ENCODE measurements around the gene PAQR7.

PAQR7 gene

GRCh38 chr1:25918615-25919014 lies 43.1 kb upstream of the PAQR7 start:
- Histone ChIP-seq H3K36me3 (ENCODE audit: insufficient read depth) (no peaks in the 10 kb centered on the region), H3K79me2 (ENCODE audit: insufficient read depth, low read depth) (no peaks in the 10 kb centered on the region)

GRCh38 chr1:25917996-25918395 lies 42.5 kb upstream of the PAQR7 start:
- Histone ChIP-seq H3K9ac (no peak overlapping the region), H3K4me3 (IDR thresholded peaks at IDR 0.05; ENCODE audit: insufficient read depth, low read depth, low read length) (no peak overlapping the region), H3K4me2 (no peak overlapping the region), H4K20me1 (ENCODE audit: insufficient read depth) (no peaks in the 10 kb centered on the region), H3K79me2 (ENCODE audit: insufficient read depth, low read depth) (no peaks in the 10 kb centered on the region), H3K27me3 (ENCODE audit: insufficient read depth, low read depth) (no peaks in the 10 kb centered on the region), H3K4me1 (ENCODE audit: low read depth, poor library complexity, severe bottlenecking) (no peaks in the 10 kb centered on the region), H3K36me3 (ENCODE audit: insufficient read depth) (no peaks in the 10 kb centered on the region), H2AFZ (ENCODE audit: low read depth) (no peak overlapping the region), H3K27ac (no peak overlapping the region)
- no peak for TF ChIP-seq CTCF (conservative IDR thresholded peaks at IDR 0.05; ENCODE audit: low read depth, low read length)

More at GRCh38 chr1:25918615-25919014, 43.1 kb upstream of the PAQR7 start:
- H2AFZ ChIP-seq (ENCODE audit: low read depth), result no peak overlapping the region
- no peak overlapping the region for H3K27ac ChIP-seq
- no peak for TF ChIP-seq CTCF (conservative IDR thresholded peaks at IDR 0.05; ENCODE audit: low read depth, low read length)
- no peaks in the 10 kb centered on the region for H3K4me1 ChIP-seq (ENCODE audit: low read depth, poor library complexity, severe bottlenecking)
- no peak overlapping the region for H3K9ac ChIP-seq
- H3K27me3 ChIP-seq (ENCODE audit: insufficient read depth, low read depth), result no peaks in the 10 kb centered on the region
- H3K4me3 ChIP-seq (IDR thresholded peaks at IDR 0.05; ENCODE audit: insufficient read depth, low read depth, low read length), result no peak overlapping the region
- H4K20me1 ChIP-seq (ENCODE audit: insufficient read depth), result no peaks in the 10 kb centered on the region
- H3K4me2 ChIP-seq, result no peak overlapping the region

GRCh38 chr1:25916460-25916859 lies 41.0 kb upstream of the PAQR7 start:
- H3K4me2 ChIP-seq, result no peak overlapping the region
- TF ChIP-seq CTCF (conservative IDR thresholded peaks at IDR 0.05; ENCODE audit: low read depth, low read length), result no peak
- no peaks in the 10 kb centered on the region for H3K36me3 ChIP-seq (ENCODE audit: insufficient read depth)
- H3K9ac ChIP-seq, result no peak overlapping the region
- no peak overlapping the region for H3K4me3 ChIP-seq (IDR thresholded peaks at IDR 0.05; ENCODE audit: insufficient read depth, low read depth, low read length)
- no peaks in the 10 kb centered on the region for H4K20me1 ChIP-seq (ENCODE audit: insufficient read depth)
- H3K27me3 ChIP-seq (ENCODE audit: insufficient read depth, low read depth), result no peaks in the 10 kb centered on the region
- H2AFZ ChIP-seq (ENCODE audit: low read depth), result no peak overlapping the region
- H3K27ac ChIP-seq, result no peak overlapping the region
- no peaks in the 10 kb centered on the region for H3K4me1 ChIP-seq (ENCODE audit: low read depth, poor library complexity, severe bottlenecking)
- no peaks in the 10 kb centered on the region for H3K79me2 ChIP-seq (ENCODE audit: insufficient read depth, low read depth)

- H3K4me3 ChIP-seq (IDR thresholded peaks at IDR 0.05; ENCODE audit: insufficient read depth, low read depth, low read length), result no peak overlapping the region
- H2AFZ ChIP-seq (ENCODE audit: low read depth), result no peak overlapping the region
- H3K4me1 ChIP-seq (ENCODE audit: low read depth, poor library complexity, severe bottlenecking), result no peaks in the 10 kb centered on the region
- H3K27me3 ChIP-seq (ENCODE audit: insufficient read depth, low read depth), result no peaks in the 10 kb centered on the region
- H3K4me2 ChIP-seq, result no peak overlapping the region
- no peaks in the 10 kb centered on the region for H3K36me3 ChIP-seq (ENCODE audit: insufficient read depth)
- no peak overlapping the region for H3K9ac ChIP-seq
- H3K27ac ChIP-seq, result no peak overlapping the region
- no peaks in the 10 kb centered on the region for H3K79me2 ChIP-seq (ENCODE audit: insufficient read depth, low read depth)
- no peak for TF ChIP-seq CTCF (conservative IDR thresholded peaks at IDR 0.05; ENCODE audit: low read depth, low read length)
- no peaks in the 10 kb centered on the region for H4K20me1 ChIP-seq (ENCODE audit: insufficient read depth)
These were observed 38.8 kb upstream of the PAQR7 start for GRCh38 chr1:25914074-25914995.
